ENCODE measurements around the gene EFCAB11. TPM values are rescaled to one million over a fixed set of nuclear protein-coding genes. Genes with fewer than 3 reads are reported as not detected.

EFCAB11 gene
- total and polyA plus RNA-seq, 9 donors = 1.9 to 14.8 (median 5.2) TPM

- no peaks in the 10 kb centered on the region for H3K9me3 ChIP-seq
- 94 to 98% (median 96%) methylated on average over 8 of the region's 8 CpGs for WGBS, 3 donors
- peak in 1 of 5 donors; percentile 19 for DNase-seq
- intact Hi-C loops (cut with DNase I) = no loop called here
- no peaks in the 10 kb centered on the region for H3K27me3 ChIP-seq
- no peaks in the 10 kb centered on the region for H3K36me3 ChIP-seq
- H3K4me3 ChIP-seq = no peak overlapping the region
- no peak overlapping the region for H3K27ac ChIP-seq
- peaks cover 4% of the 10 kb centered on the region for H3K4me1 ChIP-seq (ENCODE audit: insufficient read depth)
- TF ChIP-seq CTCF (IDR thresholded peaks at IDR 0.05) = no peak
- no peak for TF ChIP-seq POLR2A (IDR thresholded peaks at IDR 0.05)
- no peak for TF ChIP-seq EP300 (IDR thresholded peaks at IDR 0.05)
Measured at GRCh38 chr14:89957791-89958190, 3.3 kb upstream of the EFCAB11 start.

- TF ChIP-seq POLR2A (IDR thresholded peaks at IDR 0.05) = no peak
- no peak for TF ChIP-seq CTCF (IDR thresholded peaks at IDR 0.05)
- TF ChIP-seq EP300 (IDR thresholded peaks at IDR 0.05) = no peak
- Histone ChIP-seq H3K9me3 (no peaks in the 10 kb centered on the region), H3K27ac (no peak overlapping the region), H3K36me3 (no peaks in the 10 kb centered on the region), H3K4me3 (no peak overlapping the region), H3K27me3 (no peaks in the 10 kb centered on the region), H3K4me1 (ENCODE audit: insufficient read depth) (peaks cover 4% of the 10 kb centered on the region)
- DNase-seq = no peak
- 79 to 94% (median 89%) methylated on average over 1 of the region's 1 CpG for WGBS, 3 donors
- intact Hi-C loops (cut with DNase I) = no loop called here
Measured at GRCh38 chr14:89957376-89957775, 2.8 kb upstream of the EFCAB11 start.

DNA sequence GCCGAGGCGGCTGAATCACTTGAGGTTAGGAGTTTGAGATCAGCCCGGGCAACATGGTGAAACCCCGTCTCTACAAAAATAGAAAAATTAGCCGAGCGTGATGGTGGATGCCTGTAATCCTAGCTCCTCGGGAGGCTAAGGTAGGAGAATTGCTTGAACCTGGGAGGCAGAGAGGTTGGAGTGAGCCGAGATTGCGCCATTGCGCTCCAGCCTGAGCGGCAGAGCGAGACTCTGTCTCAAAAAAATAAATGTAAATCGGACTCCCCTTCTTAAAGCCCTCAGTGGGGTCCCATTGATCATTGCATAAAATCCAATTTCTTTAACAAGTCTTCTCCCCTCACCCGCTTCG, 2.1 kb upstream of the EFCAB11 start:
- intact Hi-C loops (cut with DNase I) = no loop called here
- TF ChIP-seq POLR2A (IDR thresholded peaks at IDR 0.05) (no peak), CTCF (IDR thresholded peaks at IDR 0.05) (no peak), EP300 (IDR thresholded peaks at IDR 0.05) (no peak)
- peak overlapping the region; percentile 70 for H3K4me3 ChIP-seq
- no peaks in the 10 kb centered on the region for H3K27me3 ChIP-seq
- no peaks in the 10 kb centered on the region for H3K9me3 ChIP-seq
- no peak overlapping the region for H3K27ac ChIP-seq
- H3K36me3 ChIP-seq = no peaks in the 10 kb centered on the region
- peaks cover 4% of the 10 kb centered on the region for H3K4me1 ChIP-seq (ENCODE audit: insufficient read depth)
- 27 to 32% (median 31%) methylated on average over 15 of the region's 15 CpGs for WGBS, 3 donors
- DNase-seq = no peak

DNA sequence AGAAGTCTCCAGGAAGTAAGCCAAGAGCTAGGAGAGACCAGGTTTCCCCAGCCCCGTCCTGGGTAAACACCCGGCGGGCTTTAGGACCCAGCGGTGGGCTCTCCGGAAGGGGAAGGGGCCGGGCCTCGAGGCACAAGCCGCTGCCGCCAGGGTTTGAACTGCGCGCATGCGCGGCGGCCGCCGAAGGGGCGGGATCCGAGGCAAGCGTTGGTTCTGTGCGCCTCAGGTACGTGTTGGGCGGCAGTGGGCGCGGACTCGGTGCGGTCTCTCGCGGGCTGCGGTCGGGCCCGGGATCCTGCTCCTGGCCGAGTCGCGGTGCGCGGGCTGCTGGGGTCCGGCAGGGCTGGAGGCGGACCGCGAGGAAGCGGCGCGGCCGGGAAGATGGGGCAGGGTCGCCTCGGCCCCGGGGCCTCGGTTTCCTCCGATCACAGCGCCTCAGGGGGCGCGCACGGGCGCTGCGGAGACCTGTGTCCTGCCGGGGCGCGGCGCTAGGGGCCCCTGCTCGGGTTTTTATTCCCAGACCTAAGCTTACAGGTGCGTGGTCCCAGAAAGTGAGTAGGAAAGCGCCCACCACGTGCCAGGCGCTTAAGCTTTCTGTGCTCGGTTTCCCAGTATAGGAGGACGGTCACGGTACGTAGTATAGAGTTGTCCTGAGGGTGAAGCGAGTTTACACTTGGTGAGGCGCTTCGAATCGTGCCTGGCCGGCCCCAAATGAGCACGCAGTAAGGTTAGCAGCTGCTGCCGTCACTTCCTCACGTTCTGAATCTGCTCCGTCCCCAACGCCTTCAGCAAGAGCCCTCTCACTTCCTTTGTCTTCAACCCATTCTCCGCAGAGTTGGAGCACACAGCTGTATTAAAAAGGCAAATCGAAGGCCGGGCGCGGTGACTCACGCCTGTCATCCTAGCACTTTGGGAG, 1.5 kb upstream of the EFCAB11 start, which contains the start of gene TDP1:
TDP1 (plus strand) TSS at position 183 of the 916 bp plus-strand sequence. CDS start 7,188 bp downstream, outside the sequence.
- peak within 1 kb of the TSS; percentile 70 for H3K4me3 ChIP-seq
- 0% methylated on average over 62 to 84 of the region's 84 CpGs for WGBS, 3 donors
- no peaks in the 10 kb centered on the region for H3K36me3 ChIP-seq
- no peaks in the 10 kb centered on the region for H3K27me3 ChIP-seq
- peak; percentile 94 to 98 (median 96) for DNase-seq
- no peaks in the 10 kb centered on the region for H3K9me3 ChIP-seq
- TF ChIP-seq POLR2A (IDR thresholded peaks at IDR 0.05) = peak; percentile 72
- no peak for TF ChIP-seq EP300 (IDR thresholded peaks at IDR 0.05)
- TF ChIP-seq CTCF (IDR thresholded peaks at IDR 0.05) = peak in 1 of 3 donors; percentile 28
- intact Hi-C loops (cut with DNase I) = no loop called here
- H3K4me1 ChIP-seq (ENCODE audit: insufficient read depth) = peaks cover 4% of the 10 kb centered on the region
- peak within 1 kb of the TSS; percentile 33 to 80 for H3K27ac ChIP-seq

Measured in ovary (tissue), 9 donors.